IMR-90 (cell line): ENCODE measurements around the gene TRAF3IP3. TPM values are rescaled to one million over a fixed set of nuclear protein-coding genes. Genes with fewer than 3 reads are reported as not detected.

Experiments
- ATAC-seq: fragments of 200-7000 bp; cut with Tn5 transposase; 2 replicates; pipeline ENCODE4 v1.9.1; 2020; ENCODE audit warnings: low read depth, mild to moderate bottlenecking, moderate library complexity
- BruUV-seq: library from RNA; stranded (reverse); fragments of 400-500 nt; replicated peaks from 2 replicates; lab custom pipeline; 2021; lab: Mats Ljungman, UMichigan
- CTCF ChIA-PET: fragments of 300-600 bp; formaldehyde crosslinking; extraction: SDS; loops from one replicate; lab custom pipeline; 2021; ENCODE audit warnings: antibody characterized with exemption; lab: Yijun Ruan, JAX
- POLR2A ChIA-PET: fragments of 300-600 bp; sonication (Branson Sonifier 250); formaldehyde crosslinking; loops from one replicate; lab custom pipeline; 2022; ENCODE audit warnings: antibody characterized with exemption; ENCODE audit not compliant: unreplicated experiment; lab: Charles Lee
- DNase-seq: peaks from one replicate; pipeline ENCODE4 v3.0.0; 2013
- H2AFZ ChIP-seq: replicated peaks from 2 replicates; pipeline ENCODE3; 2013; ENCODE audit warnings: low read length, mild to moderate bottlenecking; ENCODE audit not compliant: poor library complexity
- H2AK5ac ChIP-seq: 2 replicates; pipeline ENCODE4 v1.6.1; 2013; ENCODE audit warnings: low read depth, low read length, inconsistent platforms
- H2AK9ac ChIP-seq: replicated peaks from 2 replicates; pipeline ENCODE3; 2013; ENCODE audit warnings: mild to moderate bottlenecking, low read depth, low read length, moderate library complexity; ENCODE audit not compliant: poor library complexity
- H2BK120ac ChIP-seq: 2 replicates; pipeline ENCODE4 v1.6.1; 2013; ENCODE audit warnings: low read depth, low read length, inconsistent platforms
- H2BK15ac ChIP-seq: 3 replicates; pipeline ENCODE4 v1.6.1; 2013; ENCODE audit warnings: low read depth, low read length, inconsistent platforms
- H2BK20ac ChIP-seq: 2 replicates; pipeline ENCODE4 v1.6.1; 2013; ENCODE audit warnings: low read depth, mild to moderate bottlenecking, inconsistent platforms, low read length, moderate library complexity
- H2BK5ac ChIP-seq: 2 replicates; pipeline ENCODE4 v1.6.1; 2013; ENCODE audit warnings: mild to moderate bottlenecking, low read depth, low read length, inconsistent platforms; ENCODE audit not compliant: poor library complexity, severe bottlenecking
- H3K14ac ChIP-seq: replicated peaks from 2 replicates; pipeline ENCODE4 v1.6.1; 2013; ENCODE audit warnings: low read depth, low read length, inconsistent platforms
- H3K18ac ChIP-seq: 2 replicates; pipeline ENCODE4 v1.6.1; 2013; ENCODE audit warnings: low read depth, low read length, control low read depth
- H3K23ac ChIP-seq: 2 replicates; pipeline ENCODE4 v1.6.1; 2013; ENCODE audit warnings: low read depth, low read length, inconsistent platforms
- H3K27ac ChIP-seq: 2 replicates; pipeline ENCODE4 v1.5.1; 2013; ENCODE audit warnings: mild to moderate bottlenecking, control low read depth, low read length; ENCODE audit not compliant: insufficient read depth
- H3K27me3 ChIP-seq: 2 replicates; pipeline ENCODE4 v1.6.1; 2013; ENCODE audit warnings: low read length; ENCODE audit not compliant: control insufficient read depth, insufficient read depth
- H3K36me3 ChIP-seq: 2 replicates; pipeline ENCODE4 v1.6.1; 2013; ENCODE audit warnings: low read length, mixed read lengths; ENCODE audit not compliant: control insufficient read depth, insufficient read depth
- H3K4ac ChIP-seq: 2 replicates; pipeline ENCODE4 v1.6.1; 2013; ENCODE audit warnings: low read depth, low read length, inconsistent platforms
- H3K4me1 ChIP-seq: 2 replicates; pipeline ENCODE4 v1.6.1; 2013; ENCODE audit warnings: low read length, mixed read lengths; ENCODE audit not compliant: control insufficient read depth, insufficient read depth
- H3K4me2 ChIP-seq: 2 replicates; pipeline ENCODE4 v1.6.1; 2013; ENCODE audit warnings: low read depth, mild to moderate bottlenecking, control low read depth, low read length, moderate library complexity
- H3K4me3 ChIP-seq: 2 replicates; pipeline ENCODE4 v1.5.1; 2013; ENCODE audit warnings: low read depth, mild to moderate bottlenecking, control low read depth, low read length, moderate library complexity; ENCODE audit not compliant: insufficient read depth
- H3K56ac ChIP-seq: 2 replicates; pipeline ENCODE4 v1.6.1; 2013; ENCODE audit warnings: low read length, inconsistent platforms; ENCODE audit not compliant: insufficient read depth; ENCODE audit errors: extremely low read depth
- H3K79me1 ChIP-seq, 2 experiments: 2 replicates each; pipeline ENCODE4 v1.6.1; 2013; ENCODE audit warnings: low read length in 2 of 2, inconsistent platforms in 1 of 2, low read depth in 1 of 2
- H3K9ac ChIP-seq: 2 replicates; pipeline ENCODE4 v1.6.1; 2013; ENCODE audit warnings: low read depth, low read length, control low read depth
- H3K9me1 ChIP-seq: 2 replicates; pipeline ENCODE4 v1.6.1; 2013; ENCODE audit warnings: low read length, inconsistent platforms; ENCODE audit not compliant: insufficient read depth
- H3K9me3 ChIP-seq: 2 replicates; pipeline ENCODE4 v1.6.1; 2013; ENCODE audit warnings: low read length; ENCODE audit not compliant: control insufficient read depth, insufficient read depth
- H4K20me1 ChIP-seq: 2 replicates; pipeline ENCODE4 v1.6.1; 2013; ENCODE audit warnings: low read length, inconsistent platforms; ENCODE audit not compliant: insufficient read depth
- H4K5ac ChIP-seq: 2 replicates; pipeline ENCODE4 v1.6.1; 2013; ENCODE audit warnings: mild to moderate bottlenecking, low read depth, low read length, control low read depth
- H4K8ac ChIP-seq, 2 experiments: 2 replicates each; pipeline ENCODE4 v1.6.1; 2013; ENCODE audit warnings: low read depth in 2 of 2, low read length in 2 of 2, control low read depth in 1 of 2, inconsistent platforms in 1 of 2
- H4K91ac ChIP-seq: 2 replicates; pipeline ENCODE4 v1.6.1; 2013; ENCODE audit warnings: low read depth, low read length, inconsistent platforms; ENCODE audit not compliant: insufficient read depth
- BHLHE40 ChIP-seq: fragments of 150-350 bp; IDR thresholded peaks from 2 replicates; pipeline ENCODE4 v1.6.1; 2016; ENCODE audit warnings: mild to moderate bottlenecking, low read depth, low read length
- CEBPB ChIP-seq: IDR thresholded peaks from 2 replicates; pipeline ENCODE4 v1.6.1; 2012; ENCODE audit warnings: low read depth, low read length, improper control_type of control experiment
- CHD1 ChIP-seq: IDR thresholded peaks from 2 replicates; pipeline ENCODE4 v1.6.1; 2012; ENCODE audit warnings: low read depth, low read length, improper control_type of control experiment
- ELK1 ChIP-seq: fragments of 150-350 bp; IDR thresholded peaks from 2 replicates; pipeline ENCODE4 v1.6.1; 2016; ENCODE audit warnings: low read depth, mild to moderate bottlenecking, low read length, moderate library complexity, borderline replicate concordance
- FOS ChIP-seq: fragments of 150-350 bp; IDR thresholded peaks from 2 replicates; pipeline ENCODE4 v1.6.1; 2016; ENCODE audit warnings: low read depth, low read length
- MAFK ChIP-seq: IDR thresholded peaks from 2 replicates; pipeline ENCODE4 v1.6.1; 2012; ENCODE audit warnings: low read depth, low read length, improper control_type of control experiment
- MAZ ChIP-seq: IDR thresholded peaks from 2 replicates; pipeline ENCODE4 v1.6.1; 2012; ENCODE audit warnings: low read depth, mild to moderate bottlenecking, low read length, improper control_type of control experiment, moderate library complexity, borderline replicate concordance
- MXI1 ChIP-seq: IDR thresholded peaks from 2 replicates; pipeline ENCODE4 v1.6.1; 2012; ENCODE audit warnings: low read depth, mild to moderate bottlenecking, low read length, moderate library complexity, borderline replicate concordance
- NFE2L2 ChIP-seq: fragments of 150-350 bp; IDR thresholded peaks from 2 replicates; pipeline ENCODE4 v1.6.1; 2016; ENCODE audit warnings: low read depth, mild to moderate bottlenecking, low read length
- POLR2A ChIP-seq: IDR thresholded peaks from 2 replicates; pipeline ENCODE4 v1.6.1; 2012; ENCODE audit warnings: mild to moderate bottlenecking, low read depth, low read length
- RAD21 ChIP-seq: IDR thresholded peaks from 2 replicates; pipeline ENCODE4 v1.6.1; 2012; ENCODE audit warnings: low read length, improper control_type of control experiment
- RCOR1 ChIP-seq: IDR thresholded peaks from 2 replicates; pipeline ENCODE4 v1.6.1; 2012; ENCODE audit warnings: mild to moderate bottlenecking, low read length, improper control_type of control experiment; ENCODE audit not compliant: insufficient replicate concordance
- RFX5 ChIP-seq: IDR thresholded peaks from 2 replicates; pipeline ENCODE4 v1.8.0; 2012; ENCODE audit warnings: low read depth, mild to moderate bottlenecking, low read length, moderate library complexity
- SMC3 ChIP-seq: fragments of 150-350 bp; IDR thresholded peaks from 2 replicates; pipeline ENCODE4 v1.6.1; 2016; ENCODE audit warnings: low read depth, mild to moderate bottlenecking, antibody characterized with exemption, low read length, moderate library complexity
- USF2 ChIP-seq: fragments of 150-350 bp; IDR thresholded peaks from 2 replicates; pipeline ENCODE4 v1.6.1; 2017; ENCODE audit warnings: mild to moderate bottlenecking, antibody characterized with exemption, low read length, low read depth
- WGBS, 2 experiments: methylation state at CpG; one replicate each; pipeline versions ENCODE4 v1.1.5 to v1.1.7; 2013; ENCODE audit warnings: missing lambda C conversion rate in 2 of 2; ENCODE audit not compliant: insufficient read length in 1 of 2; ENCODE audit errors: extremely low coverage in 2 of 2; 5-methylcytosine and 5-hydroxymethylcytosine counted together
- dilution Hi-C: fragments of 300-500 bp; cut with HindIII; formaldehyde crosslinking; loops from one replicate; pipeline ENCODE4 v1.14.3; 2018; ENCODE audit warnings: low sequenced_read_pairs; ENCODE audit not compliant: unreplicated experiment
- in situ Hi-C: fragments of 300-500 bp; cut with MboI; formaldehyde crosslinking; loops from 3 replicates; pipeline ENCODE4 v1.14.3; 2019; ENCODE audit warnings: low sequenced_read_pairs, inconsistent platforms, mixed read lengths
- intact Hi-C: fragments of 100-400 bp; cut with micrococcal nuclease; formaldehyde crosslinking; loops from 2 replicates; pipeline ENCODE4 v1.10.0; 2022
- polyA plus RNA-seq, 3 experiments: library from polyadenylated mRNA; depleted of rRNA; stranded (reverse); fragments of >200 nt; gene quantifications; 2 replicates each; pipeline ENCODE4 v1.2.3, GENCODE V29; 2012; ENCODE audit warnings: low replicate concordance in 1 of 3
- total RNA-seq: library from RNA; depleted of rRNA; stranded (reverse); fragments of >200 nt; gene quantifications from 2 replicates; pipeline ENCODE4 v1.2.3, GENCODE V29; 2012
- TF ChIP-seq, protein P1 (sequence below): conservative IDR thresholded peaks from 2 replicates; pipeline ENCODE4 v1.5.1; 2012; ENCODE audit warnings: mild to moderate bottlenecking, low read depth, low read length, improper control_type of control experiment

Gene TRAF3IP3
- total and polyA plus RNA-seq, 2 of the 4 experiments (the other 2 are of a cell fraction) = 0.12 to 0.18 TPM

GRCh38 chr1:209741193-209741592, 14.7 kb upstream of the TRAF3IP3 start:
- no peak overlapping the region for H3K18ac ChIP-seq
- no peaks in the 10 kb centered on the region for H3K79me1 ChIP-seq
- no peak overlapping the region for H3K4me3 ChIP-seq
- no peak overlapping the region for H3K4ac ChIP-seq
- no peak overlapping the region for H3K27ac ChIP-seq
- H3K9me1 ChIP-seq = 0 out of 2 replicates have a peak, but pooled peaks cover 8% of the 10 kb centered on the region
- H2AK5ac ChIP-seq = no peak overlapping the region
- ATAC-seq = no peak
- H4K91ac ChIP-seq = no peak overlapping the region
- no peak overlapping the region for H2BK5ac ChIP-seq
- H3K36me3 ChIP-seq = no peaks in the 10 kb centered on the region
- no peak for DNase-seq
- TF ChIP-seq MXI1 (no peak), USF2 (no peak), FOS (no peak), SMC3 (no peak), RAD21 (no peak), MAZ (no peak), NFE2L2 (no peak), BHLHE40 (no peak), POLR2A (no peak), MAFK (no peak), RCOR1 (no peak), ELK1 (no peak), RFX5 (no peak), CEBPB (no peak), CHD1 (no peak)
- TF ChIP-seq, protein P1, sequence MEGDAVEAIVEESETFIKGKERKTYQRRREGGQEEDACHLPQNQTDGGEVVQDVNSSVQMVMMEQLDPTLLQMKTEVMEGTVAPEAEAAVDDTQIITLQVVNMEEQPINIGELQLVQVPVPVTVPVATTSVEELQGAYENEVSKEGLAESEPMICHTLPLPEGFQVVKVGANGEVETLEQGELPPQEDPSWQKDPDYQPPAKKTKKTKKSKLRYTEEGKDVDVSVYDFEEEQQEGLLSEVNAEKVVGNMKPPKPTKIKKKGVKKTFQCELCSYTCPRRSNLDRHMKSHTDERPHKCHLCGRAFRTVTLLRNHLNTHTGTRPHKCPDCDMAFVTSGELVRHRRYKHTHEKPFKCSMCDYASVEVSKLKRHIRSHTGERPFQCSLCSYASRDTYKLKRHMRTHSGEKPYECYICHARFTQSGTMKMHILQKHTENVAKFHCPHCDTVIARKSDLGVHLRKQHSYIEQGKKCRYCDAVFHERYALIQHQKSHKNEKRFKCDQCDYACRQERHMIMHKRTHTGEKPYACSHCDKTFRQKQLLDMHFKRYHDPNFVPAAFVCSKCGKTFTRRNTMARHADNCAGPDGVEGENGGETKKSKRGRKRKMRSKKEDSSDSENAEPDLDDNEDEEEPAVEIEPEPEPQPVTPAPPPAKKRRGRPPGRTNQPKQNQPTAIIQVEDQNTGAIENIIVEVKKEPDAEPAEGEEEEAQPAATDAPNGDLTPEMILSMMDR = no peak
- no peak overlapping the region for H2BK120ac ChIP-seq
- H2AK9ac ChIP-seq = no peak overlapping the region
- peaks cover 5% of the 10 kb centered on the region; the same call in 1 of the 2 replicates for H3K4me1 ChIP-seq
- H3K9ac ChIP-seq = no peak overlapping the region
- no peak overlapping the region for H4K8ac ChIP-seq
- H2BK15ac ChIP-seq = no peak overlapping the region
- no peak overlapping the region for H2AFZ ChIP-seq
- no peak overlapping the region for H3K23ac ChIP-seq
- no peak overlapping the region for H3K14ac ChIP-seq
- ChIA-PET CTCF (no interaction called here), POLR2A (no interaction called here)
- H3K27me3 ChIP-seq = no peaks in the 10 kb centered on the region; the same call in 1 of the 2 replicates
- in situ Hi-C loops (no loop called here), intact Hi-C loops (no loop called here), dilution Hi-C loops (no loop called here)
- WGBS, 2 experiments = 60% methylated on average over 1 of the region's 3 CpGs; no CpG with 5 or more reads in 1 of the 2 experiments
- no peak overlapping the region for H4K5ac ChIP-seq
- H3K4me2 ChIP-seq = no peak overlapping the region
- H3K56ac ChIP-seq = no peak overlapping the region
- H2BK20ac ChIP-seq = no peak overlapping the region
- H3K9me3 ChIP-seq = no peaks in the 10 kb centered on the region
- H4K20me1 ChIP-seq = no peaks in the 10 kb centered on the region
- no TSS peak for BruUV-seq
